Uterus (tissue), 4 donors: Measurements from ENCODE around the gene FKBP10. TPM values are rescaled to one million over a fixed set of nuclear protein-coding genes. Genes with fewer than 3 reads are reported as not detected.

Experiments
- DNase-seq, 2 donors: peaks; one replicate each; pipeline ENCODE4 v3.0.0-alpha.2; 2019 to 2020
- H3K27ac ChIP-seq, 2 donors: fragments of 200-600 bp; sonication (generic); 1 replicate in 1 of 2; 2 replicates in 1 of 2; pipeline ENCODE4 v1.5.1; 2016 to 2018
- H3K27me3 ChIP-seq, 2 donors: fragments of 200-600 bp; sonication (generic); one replicate each; pipeline ENCODE4 v1.5.1; 2018 to 2019; ENCODE audit warnings: control low read depth in 1 of 2
- H3K36me3 ChIP-seq, 2 donors: fragments of 200-600 bp; sonication (generic); one replicate each; pipeline ENCODE4 v1.5.1; 2019; ENCODE audit warnings: control low read depth in 1 of 2
- H3K4me1 ChIP-seq, 2 donors: fragments of 200-600 bp; sonication (generic); one replicate each; pipeline ENCODE4 v1.5.1; 2018 to 2019; ENCODE audit warnings: control low read depth in 1 of 2
- H3K4me3 ChIP-seq, 2 donors: fragments of 200-600 bp; sonication (generic); 1 replicate in 1 of 2; 2 replicates in 1 of 2; pipeline ENCODE4 v1.5.1; 2018 to 2019; ENCODE audit warnings: mild to moderate bottlenecking in 1 of 2
- H3K9me3 ChIP-seq, 2 donors: fragments of 200-600 bp; sonication (generic); one replicate each; pipeline ENCODE4 v1.5.1; 2019; ENCODE audit warnings: control low read depth in 1 of 2
- CTCF ChIP-seq, 4 experiments: fragments of 200-600 bp in 2 of 4; fragments of 450-650 bp in 2 of 4; sonication (generic) in 2 of 4; IDR thresholded peaks; one replicate each; pipeline ENCODE4 v1.5.1; 2016 to 2019; ENCODE audit warnings: antibody characterized with exemption in 4 of 4, mild to moderate bottlenecking in 2 of 4, moderate library complexity in 1 of 4
- POLR2A ChIP-seq, 2 donors: fragments of 450-650 bp; IDR thresholded peaks; one replicate each; pipeline ENCODE4 v1.6.1; 2016; ENCODE audit warnings: antibody characterized with exemption in 2 of 2, mild to moderate bottlenecking in 1 of 2, moderate library complexity in 1 of 2
- intact Hi-C: fragments of 100-400 bp; cut with DNase I; formaldehyde crosslinking; loops from one replicate; pipeline ENCODE4 v1.15.1; 2023; ENCODE audit warnings: low total_unique reads
- total RNA-seq, 4 donors: library from RNA; depleted of rRNA in 3 of 4; stranded (reverse); fragments of >200 nt in 3 of 4; gene quantifications; one replicate each; pipeline versions ENCODE4 v1.1.0 to v1.2.4, GENCODE V29; 2014 to 2023
- donor health status: DM: yes; HTN: yes; CAD: no.

FKBP10 gene
- total RNA-seq, 4 donors from 2014 or later, result 22.9 to 226 (median 89.5) TPM

- no peak overlapping the region for H3K4me3 ChIP-seq
- H3K27ac ChIP-seq, result no peak overlapping the region
- no peaks in the 10 kb centered on the region for H3K9me3 ChIP-seq
- intact Hi-C loops, result no loop called here
- H3K4me1 ChIP-seq, result peaks cover 0 to 9% of the 10 kb centered on the region in 2 donors
- H3K36me3 ChIP-seq, result no peaks in the 10 kb centered on the region
- TF ChIP-seq POLR2A (IDR thresholded peaks at IDR 0.05), result no peak
- H3K27me3 ChIP-seq, result no peaks in the 10 kb centered on the region
- no peak for DNase-seq
These were observed 9.5 kb upstream of the FKBP10 start for GRCh38 chr17:41803049-41804020.

DNA sequence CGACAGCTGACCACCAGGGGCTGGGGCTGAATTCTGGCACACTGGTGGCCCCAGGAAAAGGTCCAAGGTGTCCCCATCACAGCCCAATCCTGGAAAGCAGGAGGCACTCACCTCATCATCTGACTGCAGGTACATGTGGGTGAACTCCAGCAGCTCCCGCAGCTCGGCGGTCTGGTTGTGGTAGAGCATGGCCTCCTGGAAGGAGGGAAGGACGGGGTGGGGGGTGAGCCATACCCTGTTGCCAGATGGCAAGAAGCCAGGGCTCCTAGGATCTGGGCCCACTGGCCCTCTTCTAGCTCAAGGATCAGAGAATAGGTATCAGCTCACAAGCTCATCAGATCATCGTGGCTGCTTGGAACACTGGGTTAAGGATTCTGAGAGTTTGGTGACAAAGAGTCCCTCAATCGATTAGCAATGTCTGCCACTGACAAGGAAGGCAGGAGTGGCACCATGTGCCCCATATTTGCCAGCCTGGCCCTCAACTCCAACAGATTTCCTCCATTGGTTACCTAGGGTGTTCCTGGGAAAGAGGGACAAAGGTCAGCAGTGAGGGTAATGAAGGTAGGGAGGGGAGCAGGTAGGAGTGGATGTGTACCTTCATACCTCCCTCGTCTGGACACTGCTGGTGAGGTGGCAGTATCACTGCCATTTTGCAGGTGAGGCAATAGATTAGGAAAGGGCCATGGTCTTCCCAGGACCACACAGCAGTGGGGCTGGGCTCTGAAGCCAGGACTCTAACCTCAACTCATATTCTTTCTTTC lies 5.9 kb upstream of the FKBP10 start:
- Histone ChIP-seq H3K9me3 (no peaks in the 10 kb centered on the region), H3K27ac (no peak overlapping the region), H3K4me1 (peaks cover 0 to 7% of the 10 kb centered on the region in 2 donors), H3K36me3 (no peaks in the 10 kb centered on the region), H3K4me3 (no peak overlapping the region), H3K27me3 (no peaks in the 10 kb centered on the region)
- DNase-seq, result no peak
- intact Hi-C loops, result no loop called here
- TF ChIP-seq POLR2A (IDR thresholded peaks at IDR 0.05) (no peak), CTCF (IDR thresholded peaks at IDR 0.05) (no peak)

- H3K4me3 ChIP-seq, result peak overlapping the region; percentile 74 to 78
- intact Hi-C loops, result no loop called here
- no peaks in the 10 kb centered on the region for H3K27me3 ChIP-seq
- peak overlapping the region; percentile 83 to 86 for H3K27ac ChIP-seq
- H3K36me3 ChIP-seq, result no peaks in the 10 kb centered on the region
- H3K9me3 ChIP-seq, result no peaks in the 10 kb centered on the region
- no peak for TF ChIP-seq CTCF (IDR thresholded peaks at IDR 0.05)
- no peak for TF ChIP-seq POLR2A (IDR thresholded peaks at IDR 0.05)
- peak in 1 of 2 donors; percentile 42 for DNase-seq
- H3K4me1 ChIP-seq, result peaks cover 0 to 7% of the 10 kb centered on the region in 2 donors
These were observed 1.9 kb upstream of the FKBP10 start for GRCh38 chr17:41810659-41811548.

GRCh38 chr17:41811549-41812380 lies 1.0 kb upstream of the FKBP10 start, which contains the start of gene P3H4:
Gene P3H4 (minus strand): TSS chr17:41811949. CDS start chr17:41811915, 34 bp downstream.
- H3K27ac ChIP-seq, result peak within 1 kb of the TSS; percentile 83 to 86
- intact Hi-C loops, result no loop called here
- no peaks in the 10 kb centered on the region for H3K36me3 ChIP-seq
- no peaks in the 10 kb centered on the region for H3K27me3 ChIP-seq
- peak within 1 kb of the TSS; percentile 74 to 78 for H3K4me3 ChIP-seq
- peak; percentile 73 to 82 for DNase-seq
- H3K9me3 ChIP-seq, result no peaks in the 10 kb centered on the region
- peak in 1 of 2 donors; percentile 46 for TF ChIP-seq POLR2A (IDR thresholded peaks at IDR 0.05)
- peak; percentile 68 to 87 (median 84) for TF ChIP-seq CTCF (IDR thresholded peaks at IDR 0.05)
- peaks cover 0 to 7% of the 10 kb centered on the region in 2 donors for H3K4me1 ChIP-seq
